Hepatocyte (in vitro differentiated cells): Measurements from ENCODE around the gene IFNL4.

Experiments used
- CTCF ChIP-seq: fragments of 200-600 bp; sonication (generic); IDR thresholded peaks from 2 replicates; pipeline ENCODE4 v1.5.1; 2016; ENCODE audit warnings: antibody characterized with exemption, mild to moderate bottlenecking; ENCODE audit not compliant: poor library complexity
- EZH2 ChIP-seq: fragments of 200-600 bp; sonication (generic); IDR thresholded peaks from 2 replicates; pipeline ENCODE4 v1.6.1; 2016; ENCODE audit warnings: antibody characterized with exemption, mild to moderate bottlenecking, borderline replicate concordance
- EZH2phosphoT487 ChIP-seq: fragments of 200-600 bp; sonication (generic); IDR thresholded peaks from one replicate; pipeline ENCODE4 v1.6.1; 2018; ENCODE audit warnings: antibody characterized with exemption, mild to moderate bottlenecking, low read depth, moderate library complexity; ENCODE audit not compliant: unreplicated experiment, severe bottlenecking

- TF ChIP-seq CTCF = no peak
- TF ChIP-seq EZH2 = no peak
- TF ChIP-seq EZH2phosphoT487 = no peak
Observed at GRCh38 chr19:39257227-39257626, 8.6 kb upstream of the IFNL4 start.
